OCI-LY3 (cell line): ENCODE results near the gene SNX18.

Experiments used
- H2AFZ ChIP-seq: fragments of 200-600, 300-600 bp; shearing (Covaris generic); 2 replicates; pipeline ENCODE4 v1.6.0; 2014; ENCODE audit warnings: antibody characterized with exemption, low read depth, low read length
- H3K27ac ChIP-seq: fragments of 200-600, 300-600 bp; sonication (generic); 2 replicates; pipeline ENCODE4 v1.5.1; 2014; ENCODE audit warnings: mild to moderate bottlenecking, low read length, moderate library complexity, mixed read lengths
- H3K27me3 ChIP-seq: fragments of 200-600, 300-600 bp; sonication (generic); 2 replicates; pipeline ENCODE4 v1.6.1; 2014; ENCODE audit warnings: low read depth, low read length, mixed read lengths
- H3K36me3 ChIP-seq: fragments of 200-600, 300-600 bp; sonication (generic); replicated peaks from 2 replicates; pipeline ENCODE3; 2014; ENCODE audit warnings: low read depth, low read length, mixed read lengths
- H3K4me1 ChIP-seq: fragments of 300-600, 200-600 bp; sonication (generic); 2 replicates; pipeline ENCODE4 v1.6.1; 2014; ENCODE audit warnings: low read length, mixed read lengths
- H3K4me2 ChIP-seq: fragments of 200-600, 300-600 bp; sonication (generic); 2 replicates; pipeline ENCODE4 v1.6.1; 2014; ENCODE audit warnings: low read length, mixed read lengths
- H3K4me3 ChIP-seq: fragments of 300-600, 200-600 bp; sonication (generic); 2 replicates; pipeline ENCODE4 v1.5.1; 2014; ENCODE audit warnings: antibody characterized with exemption, mild to moderate bottlenecking, low read length, moderate library complexity
- H3K79me2 ChIP-seq: fragments of 300-600, 200-600 bp; shearing (Covaris generic); 2 replicates; pipeline ENCODE4 v1.6.1; 2014; ENCODE audit warnings: mild to moderate bottlenecking, low read length, mixed read lengths
- H3K9ac ChIP-seq: fragments of 300-600, 200-600 bp; shearing (Covaris generic); 2 replicates; pipeline ENCODE4 v1.6.0; 2014; ENCODE audit warnings: mild to moderate bottlenecking, low read length, moderate library complexity
- H3K9me3 ChIP-seq: fragments of 200-600, 300-600 bp; shearing (Covaris generic); 2 replicates; pipeline ENCODE4 v1.6.1; 2014; ENCODE audit warnings: low read length, mixed read lengths; ENCODE audit not compliant: insufficient read depth
- H4K20me1 ChIP-seq: fragments of 200-600, 300-600 bp; sonication (generic); 2 replicates; pipeline ENCODE4 v1.6.1; 2016; ENCODE audit warnings: low read length, mixed read lengths; ENCODE audit not compliant: insufficient read depth
- CTCF ChIP-seq: fragments of 200-600, 300-600 bp; sonication (generic); IDR thresholded peaks from 2 replicates; pipeline ENCODE4 v1.5.1; 2014; ENCODE audit warnings: antibody characterized with exemption, low read length, low read depth
- EZH2phosphoT487 ChIP-seq: fragments of 200-600 bp; shearing (Covaris generic); IDR thresholded peaks from 2 replicates; pipeline ENCODE4 v1.6.1; 2018; ENCODE audit warnings: antibody characterized with exemption, mixed run types, low read depth

Gene SNX18

GRCh38 chr5:54553659-54554207, 36.2 kb downstream of the SNX18 start:
- Histone ChIP-seq H3K9ac (no peak overlapping the region), H3K79me2 (no peaks in the 10 kb centered on the region), H4K20me1 (peaks cover 4% of the 10 kb centered on the region; the same call in 1 of the 2 replicates), H3K27ac (no peak overlapping the region), H2AFZ (no peak overlapping the region), H3K27me3 (no peaks in the 10 kb centered on the region), H3K9me3 (no peaks in the 10 kb centered on the region), H3K4me2 (no peak overlapping the region), H3K36me3 (peaks cover 9% of the 10 kb centered on the region), H3K4me1 (no peaks in the 10 kb centered on the region), H3K4me3 (no peak overlapping the region)
- TF ChIP-seq EZH2phosphoT487: no peak
- TF ChIP-seq CTCF: no peak

- Histone ChIP-seq H3K9ac (no peak overlapping the region), H3K27ac (no peak overlapping the region), H3K4me1 (no peaks in the 10 kb centered on the region), H2AFZ (no peak overlapping the region), H3K79me2 (no peaks in the 10 kb centered on the region), H3K4me3 (no peak overlapping the region), H3K27me3 (no peaks in the 10 kb centered on the region), H4K20me1 (no peaks in the 10 kb centered on the region), H3K4me2 (no peak overlapping the region), H3K9me3 (no peaks in the 10 kb centered on the region), H3K36me3 (peaks cover 4% of the 10 kb centered on the region)
- no peak for TF ChIP-seq CTCF
- no peak for TF ChIP-seq EZH2phosphoT487
Measured at GRCh38 chr5:54556141-54556540, 38.6 kb downstream of the SNX18 start.

- no peak overlapping the region for H3K9ac ChIP-seq
Measured at GRCh38 chr5:54558362-54558761, 40.8 kb downstream of the SNX18 start.

GRCh38 chr5:54561651-54562050, 44.1 kb downstream of the SNX18 start:
- no peak overlapping the region for H2AFZ ChIP-seq
- H3K4me2 ChIP-seq: no peak overlapping the region
- H3K9me3 ChIP-seq: no peaks in the 10 kb centered on the region
- H3K4me1 ChIP-seq: peaks cover 4% of the 10 kb centered on the region; the same call in 1 of the 2 replicates
- H3K79me2 ChIP-seq: no peaks in the 10 kb centered on the region
- TF ChIP-seq EZH2phosphoT487 (no peak), CTCF (no peak)
- no peak overlapping the region for H3K9ac ChIP-seq
- no peaks in the 10 kb centered on the region for H4K20me1 ChIP-seq
- no peak overlapping the region for H3K27ac ChIP-seq
- H3K4me3 ChIP-seq: no peak overlapping the region
- H3K27me3 ChIP-seq: no peaks in the 10 kb centered on the region
- no peaks in the 10 kb centered on the region for H3K36me3 ChIP-seq

More at GRCh38 chr5:54558362-54558761, 40.8 kb downstream of the SNX18 start:
- Histone ChIP-seq H3K4me3 (no peak overlapping the region), H3K4me2 (no peak overlapping the region), H3K4me1 (peaks cover 2% of the 10 kb centered on the region; the same call in 1 of the 2 replicates), H3K27ac (no peak overlapping the region), H3K79me2 (no peaks in the 10 kb centered on the region), H3K27me3 (no peaks in the 10 kb centered on the region), H4K20me1 (no peaks in the 10 kb centered on the region), H2AFZ (no peak overlapping the region), H3K36me3 (no peaks in the 10 kb centered on the region), H3K9me3 (no peaks in the 10 kb centered on the region)
- TF ChIP-seq CTCF (no peak), EZH2phosphoT487 (no peak)
